ENCODE results near the gene RTL5. TPM values are rescaled to one million over a fixed set of nuclear protein-coding genes. Genes with fewer than 3 reads are reported as not detected.

RTL5 gene
- total RNA-seq, 2 experiments from 2014 or later: 0.18 to 0.31 TPM

DNA sequence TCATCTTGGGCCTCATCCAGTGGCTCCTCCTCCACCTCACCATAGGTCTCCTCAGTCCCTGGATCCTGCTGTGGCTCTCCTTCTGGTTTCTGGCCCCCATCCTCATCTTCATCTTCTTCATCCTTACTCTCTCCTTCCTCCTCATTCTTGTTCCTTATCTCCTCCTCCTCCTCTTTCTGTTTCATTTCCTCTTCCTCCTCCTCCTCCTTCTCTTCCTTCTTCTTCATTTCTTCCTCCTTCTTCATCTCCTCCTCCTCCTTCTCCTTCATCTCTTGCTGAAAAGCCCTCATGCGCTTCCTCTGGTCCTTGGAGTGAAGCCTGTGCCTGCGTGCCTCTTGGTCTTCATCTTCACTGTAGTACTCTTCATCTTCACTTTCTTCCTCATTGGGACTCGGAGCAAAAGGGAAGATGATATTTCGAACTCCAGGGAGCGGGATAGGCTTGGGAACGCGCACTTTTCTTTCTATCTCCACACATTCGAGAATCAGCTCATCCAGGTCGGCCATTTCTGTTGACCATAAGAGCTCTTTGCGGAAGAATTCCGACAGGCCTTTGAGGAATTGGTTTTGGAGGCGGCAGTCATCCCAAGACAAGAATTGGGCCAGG, 1.5 kb downstream of the RTL5 start:
- H3K9me3 Mint-ChIP-seq: no peaks in the 10 kb centered on the region
- DNase-seq (no peak), ATAC-seq (no peak)
- no peak overlapping the region for H3K27ac Mint-ChIP-seq
- TF ChIP-seq, protein P1, sequence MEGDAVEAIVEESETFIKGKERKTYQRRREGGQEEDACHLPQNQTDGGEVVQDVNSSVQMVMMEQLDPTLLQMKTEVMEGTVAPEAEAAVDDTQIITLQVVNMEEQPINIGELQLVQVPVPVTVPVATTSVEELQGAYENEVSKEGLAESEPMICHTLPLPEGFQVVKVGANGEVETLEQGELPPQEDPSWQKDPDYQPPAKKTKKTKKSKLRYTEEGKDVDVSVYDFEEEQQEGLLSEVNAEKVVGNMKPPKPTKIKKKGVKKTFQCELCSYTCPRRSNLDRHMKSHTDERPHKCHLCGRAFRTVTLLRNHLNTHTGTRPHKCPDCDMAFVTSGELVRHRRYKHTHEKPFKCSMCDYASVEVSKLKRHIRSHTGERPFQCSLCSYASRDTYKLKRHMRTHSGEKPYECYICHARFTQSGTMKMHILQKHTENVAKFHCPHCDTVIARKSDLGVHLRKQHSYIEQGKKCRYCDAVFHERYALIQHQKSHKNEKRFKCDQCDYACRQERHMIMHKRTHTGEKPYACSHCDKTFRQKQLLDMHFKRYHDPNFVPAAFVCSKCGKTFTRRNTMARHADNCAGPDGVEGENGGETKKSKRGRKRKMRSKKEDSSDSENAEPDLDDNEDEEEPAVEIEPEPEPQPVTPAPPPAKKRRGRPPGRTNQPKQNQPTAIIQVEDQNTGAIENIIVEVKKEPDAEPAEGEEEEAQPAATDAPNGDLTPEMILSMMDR (IDR thresholded peaks at IDR 0.05): no peak
- H3K4me3 Mint-ChIP-seq: no peak overlapping the region
- H3K4me1 Mint-ChIP-seq (ENCODE audit: low read depth): peaks cover 4% of the 10 kb centered on the region
- H3K27me3 Mint-ChIP-seq: peaks cover 26% of the 10 kb centered on the region
- ChIA-PET CTCF (interaction anchor here (0.9 to 3.6 kb wide), 3 partner anchors 110 to 132 kb away, joined by 3 to 10 read pairs (median 7); no protein-coding TSS in a partner anchor), POLR2A (no interaction called here)
- no peaks in the 10 kb centered on the region for H3K36me3 Mint-ChIP-seq (ENCODE audit: low read depth)
- intact Hi-C loops (cut with micrococcal nuclease): no loop called here

DNA sequence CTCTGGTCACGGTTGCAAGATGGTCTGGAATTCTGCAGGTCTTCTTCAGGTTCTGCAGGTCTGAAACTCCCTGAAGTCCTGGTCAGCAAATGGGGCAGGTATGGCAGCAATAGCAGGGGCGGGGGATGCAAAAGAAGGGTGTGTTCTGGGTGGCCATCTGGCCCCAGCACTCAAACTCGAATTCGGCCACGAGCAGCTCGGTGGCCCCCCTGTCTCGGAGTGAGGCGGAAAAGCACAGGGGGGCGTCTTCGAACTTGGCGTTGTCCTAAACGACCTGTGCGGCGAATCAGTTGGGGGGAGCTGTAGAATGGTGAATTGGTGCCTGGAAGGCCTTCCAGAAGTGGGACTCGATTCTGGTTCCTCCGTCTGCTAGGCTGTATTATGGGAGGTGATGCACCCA, 2.1 kb downstream of the RTL5 start:
- Mint-ChIP-seq H3K27me3 (peaks cover 32% of the 10 kb centered on the region), H3K36me3 (ENCODE audit: low read depth) (no peaks in the 10 kb centered on the region), H3K4me3 (no peak overlapping the region), H3K27ac (no peak overlapping the region), H3K4me1 (ENCODE audit: low read depth) (peaks cover 4% of the 10 kb centered on the region), H3K9me3 (no peaks in the 10 kb centered on the region)
- ATAC-seq (no peak), DNase-seq (no peak)
- intact Hi-C loops (cut with micrococcal nuclease): loop anchor here (5.0 kb wide), 1 partner anchor 107 kb away; no protein-coding TSS in a partner anchor
- ChIA-PET CTCF (interaction anchor here (0.9 to 3.6 kb wide), 3 partner anchors 109 to 131 kb away, joined by 3 to 10 read pairs (median 7); no protein-coding TSS in a partner anchor), POLR2A (interaction anchor here (0.8 kb wide), 1 partner anchor 51 kb away, joined by 3 read pairs; no protein-coding TSS in a partner anchor)
- TF ChIP-seq, protein P1 (IDR thresholded peaks at IDR 0.05): no peak

DNA sequence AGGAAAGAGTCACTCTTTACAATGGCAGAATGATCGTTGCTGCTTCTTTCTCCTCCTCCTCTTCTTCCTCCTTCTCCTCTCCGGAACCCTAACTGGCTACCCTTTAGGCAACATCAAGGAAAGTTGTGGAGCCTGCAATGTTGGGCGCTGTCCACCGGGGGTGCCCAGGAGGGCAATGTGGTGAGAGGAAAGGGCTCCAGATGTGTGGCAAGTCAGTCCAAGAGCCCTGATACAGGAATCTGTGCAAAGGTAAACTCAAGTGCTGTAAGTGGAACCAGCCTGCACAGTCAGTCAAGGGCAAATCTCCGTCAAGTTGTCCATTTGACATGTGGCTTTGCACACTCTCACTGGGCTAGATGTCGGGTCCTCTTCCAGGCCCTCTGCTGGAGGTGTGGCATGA, 2.8 kb downstream of the RTL5 start:
- peak; percentile 46 for ATAC-seq
- Mint-ChIP-seq H3K9me3 (no peaks in the 10 kb centered on the region), H3K36me3 (ENCODE audit: low read depth) (no peaks in the 10 kb centered on the region), H3K4me3 (no peak overlapping the region), H3K4me1 (ENCODE audit: low read depth) (peaks cover 4% of the 10 kb centered on the region), H3K27ac (no peak overlapping the region), H3K27me3 (peaks cover 34% of the 10 kb centered on the region)
- intact Hi-C loops (cut with micrococcal nuclease): loop anchor here (5.0 kb wide), 1 partner anchor 107 kb away; no protein-coding TSS in a partner anchor
- peak; percentile 27 for DNase-seq
- ChIA-PET CTCF (no interaction called here), POLR2A (no interaction called here)
- TF ChIP-seq, protein P1 (IDR thresholded peaks at IDR 0.05): no peak

DNA sequence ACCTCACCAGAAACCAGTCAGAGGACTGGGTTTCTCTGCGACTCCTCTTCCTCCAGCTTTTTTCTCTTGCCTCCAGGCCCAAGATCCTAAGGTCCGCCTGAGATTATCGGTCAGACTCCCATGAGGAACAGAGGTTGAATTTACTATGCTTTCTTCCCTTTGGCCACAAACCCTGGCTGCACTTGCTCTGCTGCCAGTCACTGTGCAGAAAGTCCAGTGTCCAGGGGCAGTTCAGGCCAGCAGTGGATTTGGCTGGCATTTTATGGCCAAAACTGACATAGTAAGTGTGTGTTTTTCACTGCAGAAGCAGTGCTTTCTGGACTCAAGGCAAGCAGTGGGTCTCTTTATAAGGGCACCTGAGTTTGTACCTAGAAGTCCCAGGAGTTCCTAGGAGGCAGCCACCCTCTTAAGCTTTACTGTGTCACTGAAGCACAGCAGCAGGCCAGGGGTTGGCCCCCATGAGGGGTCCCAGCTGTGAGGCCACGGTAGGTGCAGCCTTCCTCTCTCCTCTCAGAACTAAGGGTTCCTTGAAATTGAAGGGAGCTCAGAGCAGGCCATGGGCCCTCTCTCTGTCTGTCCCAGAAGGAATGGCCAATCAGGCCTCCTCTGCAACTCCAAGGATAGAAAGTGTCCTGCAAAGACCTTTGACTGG, 3.4 kb downstream of the RTL5 start:
- CTCF ChIA-PET: interaction anchor here (1.9 to 4.8 kb wide), 4 partner anchors 23 to 130 kb away, joined by 6 to 39 read pairs (median 25); no protein-coding TSS in a partner anchor
- intact Hi-C loops (cut with micrococcal nuclease): loop anchor here (5.0 kb wide), 1 partner anchor 106 kb away; no protein-coding TSS in a partner anchor
- POLR2A ChIA-PET: no interaction called here
- Mint-ChIP-seq H3K4me3 (no peak overlapping the region), H3K27ac (no peak overlapping the region), H3K27me3 (peaks cover 33% of the 10 kb centered on the region), H3K36me3 (ENCODE audit: low read depth) (no peaks in the 10 kb centered on the region), H3K9me3 (no peaks in the 10 kb centered on the region), H3K4me1 (ENCODE audit: low read depth) (peaks cover 4% of the 10 kb centered on the region)
- DNase-seq: no peak
- no peak for ATAC-seq
- TF ChIP-seq, protein P1 (IDR thresholded peaks at IDR 0.05): no peak

DNA sequence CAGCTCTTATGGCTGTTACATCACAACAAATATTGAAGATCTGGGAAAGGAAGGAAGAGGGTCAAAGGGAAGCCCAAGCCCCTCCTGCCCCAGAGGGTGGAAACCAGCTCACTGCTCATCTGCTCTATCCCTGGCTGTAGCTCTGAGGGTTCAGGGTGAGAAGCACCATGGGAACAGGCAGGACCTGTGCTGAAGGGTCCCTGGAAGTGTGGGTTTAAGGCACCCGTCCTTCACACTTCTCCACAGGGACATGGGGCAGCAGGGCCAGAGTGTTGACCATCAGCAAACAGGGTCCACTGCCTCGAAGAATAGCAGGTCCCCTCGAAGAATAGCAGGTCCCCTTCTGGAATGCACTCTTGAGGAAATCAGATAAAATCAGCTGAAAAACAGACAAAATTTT, 4.4 kb downstream of the RTL5 start:
- Mint-ChIP-seq H3K9me3 (no peaks in the 10 kb centered on the region), H3K27ac (no peak overlapping the region), H3K27me3 (peaks cover 32% of the 10 kb centered on the region), H3K4me1 (ENCODE audit: low read depth) (peaks cover 10% of the 10 kb centered on the region), H3K4me3 (no peak overlapping the region), H3K36me3 (ENCODE audit: low read depth) (no peaks in the 10 kb centered on the region)
- ATAC-seq (no peak), DNase-seq (no peak)
- CTCF ChIA-PET: interaction anchor here (0.8 to 4.8 kb wide), 10 partner anchors 12 to 129 kb away, joined by 3 to 39 read pairs (median 6); partner anchors contain the start of gene PIN4
- intact Hi-C loops (cut with micrococcal nuclease): loop anchor here (2.0 to 5.0 kb wide), 2 partner anchors 105 to 129 kb away; no protein-coding TSS in a partner anchor
- POLR2A ChIA-PET: interaction anchor here (1.0 kb wide), 1 partner anchor 110 kb away, joined by 3 read pairs; no protein-coding TSS in a partner anchor
- TF ChIP-seq, protein P1 (IDR thresholded peaks at IDR 0.05): no peak
